GM18951 (cell line): ENCODE data around the gene REXO5.

Experiments
- POLR2A ChIP-seq: IDR thresholded peaks from 4 replicates; pipeline ENCODE4 v1.6.1; 2011; ENCODE audit warnings: mild to moderate bottlenecking; ENCODE audit not compliant: insufficient read length, insufficient read depth; ENCODE audit errors: extremely low read depth
- in situ Hi-C: fragments of 300-500 bp; cut with MboI; formaldehyde crosslinking; loops from one replicate; pipeline ENCODE4 v1.12.0; 2022; ENCODE audit warnings: low sequenced_read_pairs, mixed read lengths, inconsistent platforms; ENCODE audit not compliant: unreplicated experiment

The REXO5 gene

DNA sequence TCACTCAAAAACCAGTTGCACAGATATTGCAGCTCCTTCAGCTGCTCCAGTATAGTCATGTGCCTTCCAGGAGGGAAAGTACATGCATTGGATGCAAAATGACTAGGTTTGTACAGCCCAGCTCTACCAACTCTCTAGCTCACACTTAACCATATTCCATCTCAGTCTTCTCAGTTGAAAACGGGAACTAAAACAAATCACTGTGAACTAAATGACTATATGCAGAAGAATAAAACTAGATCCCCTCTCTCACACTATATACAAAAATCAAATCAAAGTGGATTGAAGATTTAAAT, 69.0 kb downstream of the REXO5 start:
- in situ Hi-C loops = no loop called here
- no peak for TF ChIP-seq POLR2A

DNA sequence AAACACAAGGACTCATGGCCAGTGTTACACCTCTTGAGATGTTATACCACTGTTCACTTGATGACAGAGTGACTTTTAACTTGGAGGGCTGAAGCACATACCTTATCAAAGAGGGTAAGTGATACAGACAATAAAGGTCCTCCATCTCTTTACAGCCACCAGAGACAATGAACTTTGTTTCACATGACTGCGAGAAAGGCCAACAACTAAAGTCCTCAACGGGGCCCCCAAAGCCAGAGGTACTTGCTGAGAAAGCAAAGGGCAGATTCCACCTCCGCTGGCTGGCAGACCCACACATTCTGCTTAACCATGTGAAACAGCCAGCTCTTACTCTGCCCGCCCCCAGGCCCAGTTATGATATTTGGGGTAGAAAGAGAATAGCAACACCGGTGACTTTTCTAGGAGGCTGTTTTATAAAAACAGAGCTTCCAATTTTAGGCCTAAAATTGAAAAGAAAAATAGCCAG, 72.4 kb downstream of the REXO5 start:
- no peak for TF ChIP-seq POLR2A
- in situ Hi-C loops = no loop called here

GRCh38 chr16:20879175-20880040, 73.1 kb downstream of the REXO5 start:
- no peak for TF ChIP-seq POLR2A
- in situ Hi-C loops = no loop called here

DNA sequence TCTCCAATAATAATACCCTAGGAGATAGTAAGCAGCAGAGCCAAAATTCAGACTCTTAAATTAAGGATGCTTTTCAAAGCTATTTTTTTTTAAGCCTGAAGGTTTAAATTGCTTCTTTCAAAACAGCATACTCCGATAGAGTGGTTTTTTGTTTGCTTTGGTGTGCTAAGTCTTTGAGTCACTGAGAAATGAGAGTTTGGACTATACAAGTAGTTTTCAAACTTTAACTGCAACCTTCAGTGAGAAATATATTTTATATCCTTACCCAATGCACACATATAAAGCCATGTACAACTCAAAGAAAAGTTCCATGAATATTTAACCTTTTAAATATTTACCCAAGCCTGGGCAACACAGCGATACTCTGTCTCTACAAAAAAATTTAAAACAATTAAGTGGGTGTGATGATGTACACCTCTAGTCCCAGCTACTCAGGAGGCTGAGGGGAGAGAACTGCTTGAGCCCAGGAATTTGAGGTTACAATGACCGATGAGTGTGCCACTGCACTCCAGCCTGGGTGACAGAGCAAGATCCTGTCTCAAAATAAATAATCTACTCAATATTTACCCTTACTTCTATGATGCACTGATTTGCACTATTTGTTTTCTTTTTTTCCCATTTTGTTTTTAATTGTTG, 74.7 kb downstream of the REXO5 start:
- in situ Hi-C loops = no loop called here
- no peak for TF ChIP-seq POLR2A

DNA sequence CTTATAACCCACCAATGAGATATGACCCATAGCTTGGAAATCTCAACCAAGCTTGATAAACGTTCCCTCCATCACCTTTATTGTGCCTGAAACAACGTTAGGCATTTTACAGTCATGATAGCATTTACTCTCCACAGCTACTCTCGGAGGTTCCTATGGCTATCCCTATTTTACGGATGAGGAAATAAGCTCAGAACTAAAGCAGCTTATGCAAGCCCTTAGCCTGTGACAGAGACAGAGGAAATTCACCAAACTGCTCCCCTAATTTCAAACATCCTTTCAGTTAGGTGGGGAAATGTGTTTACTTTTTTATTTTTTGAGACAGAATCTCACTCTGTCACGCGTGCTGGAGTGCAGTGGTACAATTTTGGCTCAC, 75.2 kb downstream of the REXO5 start:
- in situ Hi-C loops = no loop called here
- no peak for TF ChIP-seq POLR2A

- TF ChIP-seq POLR2A = no peak
- in situ Hi-C loops = no loop called here
Measured at GRCh38 chr16:20883554-20884239, 77.4 kb downstream of the REXO5 start.

DNA sequence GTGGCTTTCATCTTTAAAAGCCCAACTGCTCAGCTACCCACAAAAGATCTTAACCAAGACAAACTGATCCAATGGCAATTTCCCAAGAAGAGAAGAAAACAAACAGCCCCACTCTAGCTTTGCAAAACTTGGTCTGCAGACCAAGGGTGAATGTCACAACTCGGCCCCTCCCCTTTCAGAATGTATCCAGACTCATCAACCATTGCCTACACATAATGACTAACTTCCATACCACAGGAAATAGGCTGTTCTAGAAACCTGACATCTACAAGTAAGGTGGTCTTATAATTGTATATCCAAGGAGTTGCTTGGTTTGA, 77.9 kb downstream of the REXO5 start:
- no peak for TF ChIP-seq POLR2A
- in situ Hi-C loops = no loop called here

DNA sequence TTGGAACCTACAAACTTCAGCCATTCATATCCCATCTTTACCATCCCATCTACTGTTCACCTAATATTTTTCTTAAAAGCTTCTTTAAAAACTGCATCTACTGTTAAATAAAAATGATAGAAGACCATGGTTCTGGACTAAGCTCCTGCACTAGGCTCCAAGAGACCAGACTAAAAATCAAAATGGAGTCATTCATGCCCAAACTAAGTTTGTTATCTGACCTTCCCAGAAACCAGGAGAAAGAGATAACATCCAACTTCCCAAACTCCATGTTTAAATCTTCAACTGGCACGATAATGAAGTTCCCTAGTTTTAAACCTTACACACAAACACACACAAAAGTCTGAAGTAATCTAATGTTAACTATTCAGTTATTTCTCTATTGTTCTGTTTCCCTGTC, 80.0 kb downstream of the REXO5 start:
- TF ChIP-seq POLR2A = no peak

GRCh38 chr16:20887207-20887606, 80.9 kb downstream of the REXO5 start:
- TF ChIP-seq POLR2A = no peak
- in situ Hi-C loops = no loop called here

More for the DNA sequence above, 80.0 kb downstream of the REXO5 start:
- in situ Hi-C loops = no loop called here

DNA sequence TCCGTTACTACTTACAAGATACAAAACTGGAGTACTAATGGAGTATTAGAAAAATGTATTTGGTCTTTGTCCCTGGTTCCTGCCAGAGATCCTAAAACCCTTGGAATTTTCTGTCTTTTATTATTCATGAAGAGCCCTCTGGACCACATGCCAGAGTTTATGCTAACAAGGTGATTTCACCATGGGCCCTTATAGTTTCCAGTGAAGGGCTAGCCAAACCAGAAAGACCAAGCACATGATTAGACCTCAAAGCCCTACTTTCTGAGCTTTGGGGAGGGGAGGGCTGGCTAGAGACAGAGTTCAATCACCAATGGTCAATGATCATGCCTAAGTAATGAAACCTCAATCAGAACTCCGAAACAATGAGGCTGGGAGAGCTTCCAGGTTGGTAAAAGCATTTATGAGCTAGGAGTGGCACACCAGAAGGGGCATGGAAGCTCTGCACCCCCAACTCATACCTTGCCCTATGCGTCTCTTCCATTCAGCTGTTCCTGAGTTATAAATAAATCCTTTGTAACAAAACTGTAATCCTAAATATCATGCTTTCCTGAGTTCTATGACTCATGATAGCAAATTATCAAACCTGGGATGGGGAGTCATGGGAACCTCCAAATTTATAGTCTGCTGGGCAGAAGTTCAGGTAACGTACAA, 83.4 kb downstream of the REXO5 start:
- in situ Hi-C loops = no loop called here
- no peak for TF ChIP-seq POLR2A

DNA sequence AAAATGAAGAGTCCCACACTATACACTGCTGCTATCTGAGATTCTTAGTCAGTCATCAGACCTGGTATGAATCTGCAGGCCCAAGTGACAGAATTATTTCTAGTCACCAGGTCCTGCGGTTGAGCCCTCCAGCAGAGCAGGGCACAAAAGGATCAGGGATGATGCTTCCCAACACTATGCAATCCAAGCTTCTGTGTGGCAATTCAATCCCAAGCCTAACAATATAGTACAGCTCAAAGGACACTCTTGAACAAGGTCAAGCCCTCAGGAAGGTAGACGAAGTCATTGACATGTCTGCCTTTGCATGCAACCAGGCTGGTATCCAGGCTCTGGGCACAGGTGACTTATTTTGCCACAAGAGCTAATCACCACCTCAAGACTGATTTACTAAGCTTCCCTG, 88.1 kb downstream of the REXO5 start:
- in situ Hi-C loops = no loop called here
- no peak for TF ChIP-seq POLR2A

DNA sequence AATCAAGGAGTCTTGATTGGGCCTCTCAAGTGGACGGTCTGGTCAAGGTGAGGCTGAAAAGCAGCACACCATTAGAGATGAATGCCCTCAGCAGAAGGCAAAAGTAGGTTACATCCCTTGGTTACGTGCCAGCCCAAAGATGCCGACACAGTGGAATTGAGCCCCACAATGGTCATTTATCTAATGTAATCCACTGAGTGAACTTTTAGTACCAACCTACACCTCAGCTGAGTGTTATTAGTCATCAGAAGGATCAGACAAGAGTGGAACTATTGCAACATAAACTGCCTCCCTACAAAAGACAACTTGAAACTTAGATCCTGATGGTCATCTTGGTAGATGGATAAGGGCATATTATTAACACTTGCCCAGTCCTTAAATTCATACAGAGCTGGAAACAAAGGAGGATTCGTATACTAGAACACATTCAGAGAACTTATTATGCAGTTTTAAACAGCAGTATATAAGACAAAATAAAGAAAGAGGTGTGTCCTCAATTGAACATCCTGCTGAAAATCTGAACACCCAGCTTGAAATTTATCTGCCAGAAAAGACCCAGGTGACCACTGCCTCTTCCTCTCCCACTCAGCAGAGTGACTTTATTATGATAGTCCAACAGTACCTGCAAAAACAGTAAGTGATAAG, 91.0 kb downstream of the REXO5 start:
- in situ Hi-C loops = no loop called here
- no peak for TF ChIP-seq POLR2A

DNA sequence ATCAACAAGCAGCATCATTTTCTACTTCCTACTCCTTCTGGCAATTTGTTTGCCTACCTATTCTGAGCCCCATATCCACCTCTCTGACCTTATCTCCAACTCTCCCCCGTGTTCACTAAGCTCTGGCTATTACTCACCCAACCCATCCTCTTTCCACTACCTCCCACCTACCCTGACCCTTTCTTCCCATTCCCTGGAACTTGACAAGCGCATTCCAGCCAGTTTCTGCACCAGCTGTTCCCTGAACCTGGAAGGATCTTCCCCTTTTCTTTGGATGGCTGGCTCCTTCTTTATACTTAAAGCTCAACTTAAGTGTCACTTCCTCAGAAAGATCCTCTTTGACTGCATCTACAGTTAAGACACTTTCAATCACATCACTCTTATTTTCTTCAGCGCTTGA, 91.6 kb downstream of the REXO5 start:
- TF ChIP-seq POLR2A = no peak
- in situ Hi-C loops = no loop called here

DNA sequence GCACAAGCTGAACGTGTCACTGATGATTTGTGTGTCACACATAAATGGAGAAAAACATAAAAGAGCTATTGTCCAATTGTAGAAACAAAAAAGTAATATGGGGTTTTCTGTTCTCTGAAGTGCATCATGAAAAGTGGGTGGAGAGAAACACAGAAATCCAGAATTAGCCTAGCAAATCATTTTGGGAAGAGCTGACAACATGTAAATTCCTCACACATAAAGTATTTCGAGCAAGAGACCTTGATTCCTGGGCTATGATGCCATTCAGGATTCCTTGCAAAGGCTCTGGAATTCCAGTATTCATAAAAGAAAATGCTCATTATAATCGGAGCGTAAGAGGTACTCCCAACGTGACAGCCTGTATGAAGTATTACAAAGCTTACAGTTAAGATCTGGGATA, 92.7 kb downstream of the REXO5 start:
- no peak for TF ChIP-seq POLR2A
- in situ Hi-C loops = no loop called here
